HG02759 (cell line): Measurements from ENCODE around the gene LSM7.

Experiments used
- ATAC-seq: cut with Tn5 transposase; IDR thresholded peaks from one replicate; pipeline ENCODE4 v1.9.1; 2021; ENCODE audit warnings: mild to moderate bottlenecking, moderate library complexity; ENCODE audit not compliant: unreplicated experiment

The LSM7 gene

DNA sequence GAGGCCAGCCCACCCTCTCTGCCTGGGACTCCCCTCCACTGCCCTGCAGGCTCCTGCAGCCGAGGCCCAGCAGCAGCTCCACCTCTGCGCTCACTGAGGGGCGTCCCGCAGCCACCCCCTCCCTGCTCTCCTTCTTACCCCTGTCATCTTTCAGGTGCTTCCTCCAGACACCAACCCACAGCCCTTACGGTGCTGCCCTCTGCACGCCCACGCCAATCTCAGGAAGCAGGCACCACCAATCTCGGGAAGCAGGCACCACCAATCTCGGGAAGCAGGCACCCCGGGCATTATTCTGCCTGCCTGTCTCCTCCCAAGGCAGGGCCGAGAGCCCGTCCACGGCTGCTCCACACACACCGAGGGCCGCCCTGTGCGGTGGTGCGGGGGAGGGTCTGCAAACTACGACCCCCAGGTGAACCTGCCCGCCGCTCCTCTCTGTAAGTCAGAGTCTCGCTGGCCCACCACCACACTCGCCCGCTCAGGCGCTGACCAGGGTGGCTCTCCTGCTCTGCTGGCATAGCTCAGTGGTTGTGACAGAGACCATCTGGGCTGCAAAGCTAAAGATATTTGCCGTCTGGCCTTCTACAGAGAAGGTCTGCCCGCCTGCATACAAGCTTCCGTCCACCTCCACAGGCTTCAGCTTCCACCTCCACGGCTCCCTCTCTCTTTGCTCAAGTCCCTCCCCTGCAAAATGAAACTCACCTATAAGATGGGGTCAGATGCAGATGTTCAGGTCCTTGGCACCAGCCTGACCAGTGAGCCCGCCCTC lies 2.9 kb downstream of the LSM7 start:
- no peak for ATAC-seq

- no peak for ATAC-seq
Observed at GRCh38 chr19:2324220-2324948, 4.0 kb downstream of the LSM7 start.

GRCh38 chr19:2323707-2324106 lies 4.7 kb downstream of the LSM7 start:
- ATAC-seq: no peak

DNA sequence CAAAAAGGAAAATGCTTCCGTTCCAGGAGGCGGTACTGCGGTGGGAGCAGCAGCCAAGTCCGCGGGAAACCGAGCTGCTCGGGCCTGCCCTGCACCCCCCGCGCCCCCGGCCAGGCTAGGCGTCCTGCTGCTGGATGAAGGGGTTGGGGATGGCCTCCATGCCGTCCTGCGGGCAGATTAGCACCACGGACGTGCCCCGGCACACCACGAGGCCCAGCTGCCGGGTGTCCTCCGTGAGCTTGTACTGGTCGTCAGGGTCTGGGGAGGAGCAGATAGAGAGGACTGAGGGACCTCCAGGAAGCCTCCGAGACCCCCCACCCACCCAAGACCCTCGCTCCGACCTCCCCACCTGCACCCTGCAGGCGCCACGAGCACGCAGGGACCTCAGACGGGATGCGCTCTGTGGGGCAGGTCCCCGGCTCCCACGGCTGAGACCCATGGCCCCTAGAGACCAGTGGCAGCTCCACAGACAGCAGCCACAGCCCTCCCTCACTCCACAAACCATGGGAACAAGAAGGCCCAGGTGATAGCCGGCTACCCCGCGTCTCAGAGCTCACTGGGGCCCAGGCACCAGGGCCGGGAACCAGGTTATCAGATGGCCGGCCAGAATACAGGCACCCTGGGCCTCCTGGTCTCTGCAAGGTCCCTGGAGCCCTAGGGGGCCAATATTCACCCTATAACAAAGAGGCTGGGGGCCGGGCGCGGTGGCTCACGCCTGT lies 6.7 kb downstream of the LSM7 start:
- no peak for ATAC-seq

- ATAC-seq: no peak
Observed at GRCh38 chr19:2320939-2321338, 7.4 kb downstream of the LSM7 start.

DNA sequence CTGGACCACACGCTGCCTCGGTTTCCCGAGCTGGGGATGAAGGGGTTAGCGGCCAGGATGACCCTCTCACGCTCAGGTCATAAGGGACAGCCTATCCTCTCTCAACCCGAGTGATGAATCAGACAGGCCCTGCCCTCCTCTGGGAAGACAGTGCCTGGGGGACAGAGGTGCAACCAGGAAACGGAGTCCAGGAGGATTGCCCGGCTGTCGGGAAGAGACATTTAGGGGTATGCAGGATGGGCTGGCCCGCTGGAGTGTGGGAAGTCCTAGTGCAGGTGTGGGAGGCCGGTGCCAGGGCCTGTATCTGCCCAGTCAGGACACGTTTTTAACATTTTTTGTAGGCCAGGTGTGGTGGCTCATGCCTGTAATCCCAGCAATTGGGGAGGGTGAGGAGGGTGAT lies 8.3 kb downstream of the LSM7 start:
- ATAC-seq: no peak

DNA sequence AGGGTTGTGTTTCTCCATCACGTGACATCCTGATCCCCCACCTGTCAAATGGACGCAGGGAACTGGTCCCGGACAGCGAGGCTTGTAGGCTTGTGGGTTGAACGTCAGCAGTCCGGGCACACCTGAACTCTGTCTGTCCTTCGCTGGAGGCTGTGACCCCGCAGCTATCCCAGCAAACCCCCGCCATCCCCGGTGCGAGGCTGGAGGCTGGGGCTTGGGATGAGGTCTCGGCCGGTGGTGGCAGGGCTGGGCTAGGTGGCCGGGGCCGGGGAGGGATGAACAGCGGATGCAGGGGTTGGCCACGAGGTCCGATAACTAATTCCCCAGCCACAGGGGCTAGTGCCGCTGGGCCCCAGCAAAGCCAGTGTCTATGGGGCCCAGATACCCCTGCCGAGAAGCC lies 8.8 kb downstream of the LSM7 start:
- ATAC-seq: no peak

DNA sequence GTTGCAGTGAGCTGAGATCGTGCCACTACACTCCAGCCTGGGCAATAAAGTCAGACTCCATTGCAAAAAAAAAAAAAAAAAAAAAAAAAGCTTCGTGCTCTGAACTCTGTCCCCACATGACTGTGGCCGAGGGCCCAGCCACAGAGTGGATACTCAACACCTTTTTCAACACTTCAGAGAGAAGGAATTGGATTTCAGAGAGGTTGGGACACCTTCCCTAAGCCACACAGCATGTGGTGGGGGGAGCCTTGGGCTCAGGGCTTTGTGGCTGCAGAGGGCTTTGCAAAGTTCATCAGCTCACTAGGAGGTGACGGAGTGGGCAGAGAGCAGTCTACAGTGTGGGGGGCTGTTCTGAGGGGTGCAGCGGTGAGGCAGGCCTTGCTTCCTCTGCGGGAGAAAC lies 9.5 kb downstream of the LSM7 start:
- ATAC-seq: no peak

GRCh38 chr19:2317756-2318155 lies 10.6 kb downstream of the LSM7 start:
- no peak for ATAC-seq

DNA sequence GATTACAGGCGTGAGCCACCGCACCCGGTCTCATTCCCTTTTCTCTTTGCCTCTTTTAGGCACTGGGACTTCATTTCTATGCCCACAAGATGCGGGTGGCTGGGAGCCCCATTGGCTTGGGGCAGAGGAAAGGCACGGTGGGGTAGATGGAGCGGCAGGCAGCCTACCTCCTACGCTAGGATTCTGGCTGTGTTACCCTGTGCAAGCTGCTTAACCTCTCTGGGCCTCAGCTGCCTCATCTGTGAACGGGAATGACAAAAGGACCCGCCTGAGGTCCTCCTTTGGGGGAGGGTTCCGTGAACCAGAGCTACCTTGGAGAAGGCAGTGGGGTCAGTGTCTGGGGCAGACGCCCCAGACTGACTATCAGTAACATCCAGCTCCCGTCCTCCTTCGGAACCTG lies 11.1 kb downstream of the LSM7 start:
- no peak for ATAC-seq

DNA sequence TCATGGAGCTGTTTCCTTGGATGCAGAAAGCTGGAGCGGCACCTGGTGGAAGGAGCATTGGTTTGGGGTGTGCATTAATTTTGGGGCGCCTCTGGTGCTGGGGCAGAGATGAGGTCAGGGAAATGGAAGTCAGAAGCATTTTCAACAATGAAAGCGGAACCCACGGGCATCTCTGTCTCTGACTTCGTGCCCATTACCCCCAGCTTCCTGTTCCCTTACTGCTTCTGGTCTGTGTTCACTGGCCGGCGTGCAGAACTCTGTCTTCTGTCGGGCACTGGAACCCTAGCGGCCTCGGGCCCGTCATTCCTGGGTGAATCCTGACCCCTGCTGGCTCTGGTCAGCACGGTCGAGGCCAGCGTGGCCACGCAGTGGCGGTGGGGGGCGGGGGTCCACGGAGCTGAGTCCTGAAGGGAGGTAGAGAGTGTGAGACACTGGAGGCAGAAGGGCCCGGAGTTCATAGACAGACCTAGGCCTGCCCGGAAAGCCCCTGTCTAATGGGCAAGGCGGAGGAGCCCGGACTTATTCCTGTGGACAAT lies 12.5 kb downstream of the LSM7 start:
- ATAC-seq: no peak

DNA sequence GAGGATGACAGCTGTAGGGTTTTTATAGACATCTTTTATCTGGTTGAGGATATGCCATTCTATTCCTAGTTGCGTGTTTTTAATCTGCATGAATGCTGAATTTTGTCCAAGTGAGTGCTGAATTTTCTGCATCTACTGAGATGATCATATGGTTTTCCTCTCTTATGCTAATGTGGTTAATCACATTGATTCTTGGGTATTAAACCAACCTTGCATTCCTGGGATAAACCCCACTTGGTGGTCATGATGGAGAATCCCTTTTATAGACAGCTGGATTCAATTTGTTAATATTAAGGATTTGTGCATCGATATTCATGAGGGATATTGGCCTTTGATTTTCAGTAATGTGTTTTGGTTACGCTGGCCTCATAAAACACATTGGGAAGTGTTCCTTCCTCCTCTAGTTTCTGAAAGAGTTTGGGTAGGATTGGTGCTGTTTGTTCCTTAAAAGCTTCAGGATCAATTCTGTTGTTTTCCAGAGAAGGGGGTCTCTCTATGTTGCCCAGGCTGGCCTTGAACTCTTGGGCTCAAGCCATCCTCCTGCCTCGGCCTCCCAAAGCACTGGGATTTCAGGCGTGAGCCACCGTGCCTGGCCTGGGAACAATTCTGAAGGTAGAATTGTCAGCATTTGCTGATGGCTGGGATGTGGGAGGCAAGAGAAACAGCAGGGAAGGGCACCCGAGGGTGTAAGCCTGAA lies 13.1 kb downstream of the LSM7 start:
- ATAC-seq: no peak

DNA sequence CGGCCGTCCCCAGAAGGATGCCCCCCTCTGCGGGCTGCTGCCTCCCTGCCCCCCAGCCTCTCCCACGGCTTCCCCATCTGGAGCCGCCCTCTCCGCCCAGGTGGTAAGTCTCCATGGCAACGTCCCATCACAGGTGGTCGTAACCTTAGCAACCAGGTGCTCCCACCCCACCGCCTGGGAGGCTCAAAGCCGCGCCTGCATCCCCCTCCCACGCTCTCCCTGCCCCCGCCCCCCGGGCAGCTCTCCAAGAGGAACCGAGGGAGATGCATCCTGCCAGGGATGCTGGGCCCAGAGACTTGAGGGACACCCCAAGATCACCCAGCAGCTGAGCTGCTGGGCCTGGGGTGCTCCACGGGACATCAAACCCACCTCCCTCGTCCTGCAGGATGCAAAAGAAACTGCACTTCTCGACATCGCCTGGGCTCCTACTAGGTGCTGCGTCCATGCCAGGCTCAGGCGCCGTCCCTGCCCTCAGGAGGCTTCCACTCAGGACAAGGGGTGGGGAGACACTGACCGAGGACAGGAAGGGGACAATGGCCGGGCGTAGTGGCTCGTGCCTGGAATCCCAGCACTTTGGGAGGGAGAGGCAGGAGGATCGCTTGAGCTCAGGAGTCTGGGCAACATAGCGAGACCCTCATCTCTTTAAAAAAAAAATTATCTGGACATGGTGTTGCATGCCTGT lies 15.4 kb downstream of the LSM7 start:
- no peak for ATAC-seq

- no peak for ATAC-seq
Observed at GRCh38 chr19:2311093-2311492, 17.3 kb downstream of the LSM7 start.

GRCh38 chr19:2309734-2310362 lies 18.5 kb downstream of the LSM7 start:
- no peak for ATAC-seq

DNA sequence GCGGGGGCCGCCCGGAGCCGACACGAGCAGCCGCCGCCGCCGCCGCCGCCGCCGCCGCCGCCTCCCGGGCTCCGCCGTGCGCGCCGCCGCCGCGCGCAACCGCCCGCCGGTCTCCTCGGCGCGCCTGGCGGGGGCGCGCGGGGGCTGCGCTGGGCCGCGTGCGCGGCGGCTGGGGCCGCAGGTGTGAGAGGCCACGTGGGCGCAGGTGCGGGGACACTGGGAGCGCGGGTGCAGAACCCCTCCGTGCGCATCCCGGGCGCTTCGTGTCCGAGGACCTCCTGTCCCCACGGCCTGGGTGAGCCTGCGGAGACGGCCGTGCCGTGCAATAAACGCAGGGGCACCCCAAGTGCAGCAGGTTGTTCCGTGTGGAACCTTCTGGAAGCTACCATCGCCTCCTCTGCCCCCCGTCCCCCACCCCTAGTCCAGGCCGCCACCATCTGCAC lies 20.3 kb downstream of the LSM7 start, which contains the start of gene LINGO3:
Gene LINGO3 (minus strand): TSS at position 41 of the 443 bp plus-strand sequence. CDS start 16,378 bp downstream, outside the sequence.
- ATAC-seq: no peak

DNA sequence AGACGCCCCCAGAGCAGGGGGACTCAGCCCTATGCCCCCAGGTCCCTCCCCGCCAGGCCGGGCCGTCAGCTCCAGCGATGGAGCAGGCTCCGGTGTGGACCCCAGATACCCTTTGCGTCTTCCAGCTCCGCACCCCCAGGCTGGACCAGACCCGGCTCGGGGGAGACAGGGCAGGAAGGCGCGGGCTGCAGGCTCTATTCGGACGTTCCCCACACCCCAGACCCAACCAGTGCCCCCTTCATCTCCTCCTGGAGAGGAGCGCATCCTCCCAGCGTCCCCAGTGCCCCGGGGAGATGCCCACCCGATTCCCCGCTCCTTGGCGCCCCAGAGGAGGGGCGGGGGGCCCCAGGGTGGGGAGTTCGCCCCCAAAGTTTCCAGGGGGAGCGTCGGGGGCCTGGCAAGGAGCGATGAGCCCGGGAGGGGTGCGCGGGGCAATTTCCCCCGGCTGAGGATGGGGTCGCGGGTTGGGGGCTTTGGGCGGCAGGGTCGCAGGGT lies 20.8 kb downstream of the LSM7 start:
- no peak for ATAC-seq

DNA sequence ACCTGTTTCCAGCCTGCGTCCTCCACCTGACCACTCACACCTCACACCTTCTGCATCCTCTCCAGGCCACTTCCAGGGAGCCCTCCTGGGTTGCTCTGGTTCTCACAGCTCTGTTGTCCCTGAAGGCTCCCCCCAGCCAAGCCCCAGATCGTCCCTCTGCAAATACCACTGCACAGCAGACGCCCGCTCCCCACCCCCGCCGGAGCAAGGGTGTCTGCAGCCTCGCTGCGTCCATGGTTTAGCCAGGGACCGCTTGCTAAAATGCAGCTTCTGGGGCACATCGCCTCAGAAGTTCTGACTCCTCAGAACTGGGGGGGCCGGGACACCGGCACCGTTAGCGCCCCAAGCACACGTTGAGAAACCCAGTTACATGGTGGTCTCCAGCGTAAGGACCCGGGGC lies 21.4 kb downstream of the LSM7 start:
- ATAC-seq: no peak

DNA sequence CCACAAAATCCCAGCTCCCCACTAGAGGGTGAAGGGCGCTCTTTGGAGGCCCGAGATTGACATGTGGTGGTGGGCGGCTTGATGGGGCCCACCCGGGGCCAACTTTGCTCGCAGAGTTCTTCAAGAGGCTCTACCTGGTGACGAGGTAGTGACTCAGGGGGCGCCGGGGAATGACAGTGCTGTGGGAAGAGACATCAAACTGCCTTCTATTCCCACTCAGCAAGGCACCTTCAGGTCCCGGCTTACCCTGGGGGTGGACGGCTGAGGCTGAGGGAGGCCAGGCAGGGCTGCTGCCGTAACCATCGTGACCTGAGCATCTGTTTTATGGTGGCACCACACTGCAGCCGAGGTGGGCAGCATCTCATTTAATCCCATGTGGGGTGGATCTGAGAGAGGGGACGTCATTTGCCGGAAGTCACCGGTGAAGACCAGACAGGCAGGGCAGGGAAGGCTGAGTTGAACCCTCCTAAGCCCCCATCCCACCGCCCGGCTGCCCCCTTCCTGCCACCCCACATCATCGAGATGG lies 22.0 kb downstream of the LSM7 start:
- ATAC-seq: no peak
